Endothelial cell (in vitro differentiated cells): ENCODE data around the gene C19orf38. TPM values are rescaled to one million over a fixed set of nuclear protein-coding genes. Genes with fewer than 3 reads are reported as not detected.

ENCODE experiments used
- DNase-seq: peaks from one replicate; pipeline ENCODE4 v3.0.0; 2021; ENCODE audit warnings: low spot score
- H3K27ac Mint-ChIP-seq: one replicate; pipeline ENCODE4 v1.8.0; 2021; ENCODE audit warnings: mixed read lengths, inconsistent platforms; ENCODE audit not compliant: unreplicated experiment
- H3K27me3 Mint-ChIP-seq: one replicate; pipeline ENCODE4 v1.8.0; 2021; ENCODE audit warnings: mild to moderate bottlenecking, moderate library complexity, mixed read lengths, inconsistent platforms; ENCODE audit not compliant: unreplicated experiment
- H3K36me3 Mint-ChIP-seq: one replicate; pipeline ENCODE4 v1.8.0; 2021; ENCODE audit warnings: mild to moderate bottlenecking, low read depth, mixed read lengths, inconsistent platforms; ENCODE audit not compliant: unreplicated experiment
- H3K4me1 Mint-ChIP-seq: one replicate; pipeline ENCODE4 v1.8.0; 2021; ENCODE audit warnings: mild to moderate bottlenecking, mixed read lengths, inconsistent platforms; ENCODE audit not compliant: unreplicated experiment
- H3K4me3 Mint-ChIP-seq: one replicate; pipeline ENCODE4 v1.8.0; 2021; ENCODE audit warnings: mild to moderate bottlenecking, mixed read lengths, inconsistent platforms; ENCODE audit not compliant: unreplicated experiment
- H3K9me3 Mint-ChIP-seq: one replicate; pipeline ENCODE4 v1.8.0; 2021; ENCODE audit warnings: mixed read lengths, inconsistent platforms; ENCODE audit not compliant: unreplicated experiment
- CTCF ChIP-seq: fragments of 200-600 bp; sonication (generic); IDR thresholded peaks from one replicate; pipeline ENCODE4 v1.5.0; 2021; ENCODE audit warnings: antibody characterized with exemption; ENCODE audit not compliant: unreplicated experiment
- total RNA-seq: library from RNA; stranded (reverse); fragmentation: NEBNext Ultra II Directional; extraction: Animal tissue kit (Norgen Biotek cat#: 25700); gene quantifications from one replicate; pipeline ENCODE4 v1.2.1, GENCODE V29; 2021; ENCODE audit not compliant: unreplicated experiment

Gene C19orf38
- total RNA-seq, 1 donor from 2014 or later: not detected

DNA sequence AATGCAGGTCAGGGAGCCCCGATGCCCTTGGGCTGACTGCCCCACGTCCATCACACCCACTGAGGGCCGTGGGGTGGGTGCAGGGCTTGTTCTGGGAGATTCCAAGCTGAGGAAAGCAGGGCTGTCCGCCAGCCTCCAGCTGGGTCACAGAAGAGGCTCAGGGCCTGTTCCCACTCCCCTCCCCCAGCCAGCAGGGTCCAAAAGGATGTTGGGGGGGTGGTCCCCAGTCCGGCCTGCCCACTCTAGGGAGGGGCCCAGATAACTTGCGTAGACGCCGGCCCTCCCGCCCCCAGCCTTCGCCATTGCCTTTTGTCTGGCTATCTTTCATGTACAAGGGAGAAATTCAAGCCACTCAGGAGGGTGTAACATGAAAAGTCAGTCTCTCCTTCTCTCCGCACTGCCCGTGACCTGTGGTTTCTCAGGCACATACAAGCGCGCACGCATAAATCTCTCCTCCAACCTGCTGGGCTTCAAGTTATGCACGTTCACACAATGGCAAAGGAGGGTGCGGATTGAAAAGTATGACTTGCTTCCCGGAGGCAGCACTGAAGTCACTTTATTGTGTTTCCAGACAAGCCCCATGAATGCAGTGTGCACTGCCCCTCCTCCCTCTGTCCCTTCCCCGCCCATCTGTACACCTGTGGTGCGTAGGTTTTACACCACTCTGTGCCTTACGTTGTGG, 43.3 kb downstream of the C19orf38 start:
- H3K9me3 Mint-ChIP-seq: no peaks in the 10 kb centered on the region
- DNase-seq: no peak
- H3K4me3 Mint-ChIP-seq: no peak overlapping the region
- peaks cover 8% of the 10 kb centered on the region for H3K27me3 Mint-ChIP-seq
- no peak for TF ChIP-seq CTCF
- H3K27ac Mint-ChIP-seq: no peak overlapping the region
- H3K4me1 Mint-ChIP-seq: peaks cover 9% of the 10 kb centered on the region
- H3K36me3 Mint-ChIP-seq: no peaks in the 10 kb centered on the region

DNA sequence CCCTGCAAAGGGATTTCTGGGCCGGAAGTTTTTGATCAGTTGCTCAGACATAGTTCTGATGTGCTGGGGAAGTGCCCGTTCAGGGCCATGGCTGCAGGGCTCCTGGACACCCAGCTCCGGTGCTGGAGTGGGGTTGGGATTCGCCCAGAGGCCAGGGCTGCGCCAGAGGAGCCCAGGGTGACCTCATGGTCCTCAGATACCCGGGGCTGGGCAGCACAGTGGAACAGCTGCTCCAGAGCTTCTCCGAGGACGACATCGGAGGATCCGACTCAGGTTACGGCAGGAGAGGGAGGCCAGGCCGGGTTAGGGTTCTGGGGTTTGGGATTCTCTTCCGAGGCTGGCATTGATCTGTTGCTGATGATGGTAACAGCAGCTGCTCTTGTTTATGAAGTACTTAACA, 44.0 kb downstream of the C19orf38 start:
- DNase-seq: no peak
- no peak for TF ChIP-seq CTCF
- Mint-ChIP-seq H3K4me1 (peaks cover 6% of the 10 kb centered on the region), H3K27me3 (peaks cover 9% of the 10 kb centered on the region), H3K27ac (no peak overlapping the region), H3K4me3 (no peak overlapping the region), H3K36me3 (no peaks in the 10 kb centered on the region), H3K9me3 (no peaks in the 10 kb centered on the region)

GRCh38 chr19:10894911-10895213, 46.6 kb downstream of the C19orf38 start:
- Mint-ChIP-seq H3K27me3 (peaks cover 7% of the 10 kb centered on the region), H3K9me3 (no peaks in the 10 kb centered on the region), H3K27ac (no peak overlapping the region), H3K4me1 (no peaks in the 10 kb centered on the region), H3K36me3 (no peaks in the 10 kb centered on the region), H3K4me3 (no peak overlapping the region)
- no peak for DNase-seq
- TF ChIP-seq CTCF: no peak

- DNase-seq: no peak
- Mint-ChIP-seq H3K27ac (no peak overlapping the region), H3K9me3 (no peaks in the 10 kb centered on the region), H3K36me3 (no peaks in the 10 kb centered on the region), H3K27me3 (peaks cover 7% of the 10 kb centered on the region), H3K4me1 (no peaks in the 10 kb centered on the region), H3K4me3 (no peak overlapping the region)
- no peak for TF ChIP-seq CTCF
Measured at GRCh38 chr19:10895363-10895762, 47.1 kb downstream of the C19orf38 start.

DNA sequence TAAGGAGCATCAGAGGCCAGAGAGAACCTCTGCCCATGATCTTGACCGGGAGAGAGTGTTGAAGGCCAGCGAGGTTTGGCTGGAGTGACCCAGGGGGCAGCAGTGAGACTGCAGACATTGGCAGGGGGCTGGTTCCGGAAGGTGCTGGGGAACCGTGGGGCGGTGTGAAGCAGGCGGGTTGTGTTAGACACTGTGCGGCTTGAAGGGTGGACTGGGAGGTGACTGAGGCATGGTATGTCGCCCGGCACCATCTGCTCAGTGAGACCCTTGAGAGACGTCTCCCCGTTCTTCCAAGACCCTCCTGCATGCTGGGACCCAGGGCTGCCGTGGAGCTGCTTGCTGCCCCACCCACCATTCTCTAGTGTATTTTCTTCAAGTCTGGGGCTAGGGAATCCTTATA, 47.7 kb downstream of the C19orf38 start:
- peaks cover 7% of the 10 kb centered on the region for H3K27me3 Mint-ChIP-seq
- no peak for DNase-seq
- no peak for TF ChIP-seq CTCF
- H3K4me3 Mint-ChIP-seq: no peak overlapping the region
- no peaks in the 10 kb centered on the region for H3K9me3 Mint-ChIP-seq
- no peaks in the 10 kb centered on the region for H3K36me3 Mint-ChIP-seq
- H3K27ac Mint-ChIP-seq: no peak overlapping the region
- no peaks in the 10 kb centered on the region for H3K4me1 Mint-ChIP-seq
